Raji (cell line): Measurements from ENCODE around the gene DEFB110.

Source experiments
- POLR2A ChIP-seq: IDR thresholded peaks from 2 replicates; pipeline ENCODE4 v1.6.1; 2011; ENCODE audit warnings: low read depth, low read length, control low read depth; ENCODE audit not compliant: insufficient read depth

Gene DEFB110

GRCh38 chr6:49979584-49979983 is 42.2 kb downstream of the DEFB110 start:
- no peak for TF ChIP-seq POLR2A

- TF ChIP-seq POLR2A: no peak
Observed at GRCh38 chr6:49978332-49979226, 43.2 kb downstream of the DEFB110 start.

GRCh38 chr6:49969605-49970004 is 52.2 kb downstream of the DEFB110 start, which contains the start of gene DEFB113:
Gene DEFB113 (minus strand): TSS chr6:49969625. CDS start chr6:49969625, 0 bp downstream.
- no peak for TF ChIP-seq POLR2A
